HG03460 (cell line): ENCODE data around the gene FGF10.

Experiments used
- ATAC-seq: cut with Tn5 transposase; IDR thresholded peaks from one replicate; pipeline ENCODE4 v1.9.1; 2021; ENCODE audit not compliant: unreplicated experiment

The FGF10 gene

DNA sequence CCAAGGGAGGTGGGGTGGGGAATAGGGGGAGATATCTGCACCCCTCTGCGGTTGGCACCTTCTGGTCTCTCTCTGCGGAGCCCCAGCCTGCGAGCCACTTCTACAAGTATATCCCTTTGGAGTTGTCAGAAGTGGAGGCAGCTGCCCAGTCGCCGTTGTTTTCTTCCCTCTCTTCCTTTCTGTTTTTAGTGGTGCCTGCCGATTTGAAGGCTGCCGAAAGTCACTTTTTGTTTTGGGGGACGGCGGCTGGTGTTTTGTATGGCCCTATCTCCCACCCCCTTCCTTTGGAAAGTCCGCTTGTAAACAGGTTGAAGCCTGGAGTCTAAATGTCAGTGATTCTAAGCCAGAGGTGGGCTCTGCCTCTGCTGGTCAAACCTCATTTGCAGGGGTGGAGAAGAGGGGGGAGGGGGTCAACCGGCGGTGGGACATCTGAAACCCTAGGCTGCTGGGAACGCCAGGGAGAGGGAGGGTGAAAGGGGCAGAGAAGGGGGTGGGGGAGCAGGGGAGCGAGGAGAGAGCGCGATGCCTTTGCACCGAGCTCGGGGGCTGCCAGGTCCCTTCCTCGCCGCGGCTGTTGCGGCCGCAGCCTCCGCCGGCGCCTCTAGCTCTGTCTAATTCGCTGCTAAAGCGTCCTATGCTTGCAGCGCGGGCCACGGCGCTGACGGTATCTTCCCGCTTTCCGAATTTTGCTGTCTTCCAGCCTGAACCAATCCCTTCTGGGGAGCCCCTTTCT is at the start of gene FGF10:
Gene FGF10 (minus strand): TSS at position 331 of the 733 bp plus-strand sequence. CDS start 738 bp downstream, outside the sequence.
- ATAC-seq = no peak

DNA sequence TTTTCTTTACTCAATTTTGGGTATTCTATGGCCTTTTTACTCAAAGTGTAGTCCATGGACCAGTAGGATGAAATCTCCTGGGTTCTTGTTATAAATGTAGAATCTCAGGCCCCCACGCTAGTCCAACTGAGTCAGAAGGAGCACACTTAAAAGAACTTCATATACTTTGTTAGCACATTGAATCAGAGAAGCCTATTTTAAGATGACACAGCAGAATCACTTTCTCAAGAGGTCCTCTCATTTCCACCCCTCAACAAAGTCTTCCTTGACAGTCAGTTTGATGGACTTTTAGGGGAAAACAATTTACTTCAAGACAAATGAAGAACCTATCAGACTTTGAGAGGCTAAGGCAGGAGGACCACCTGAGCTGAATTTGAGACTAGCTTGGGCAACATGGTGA is 37.7 kb upstream of the FGF10 start:
- no peak for ATAC-seq

DNA sequence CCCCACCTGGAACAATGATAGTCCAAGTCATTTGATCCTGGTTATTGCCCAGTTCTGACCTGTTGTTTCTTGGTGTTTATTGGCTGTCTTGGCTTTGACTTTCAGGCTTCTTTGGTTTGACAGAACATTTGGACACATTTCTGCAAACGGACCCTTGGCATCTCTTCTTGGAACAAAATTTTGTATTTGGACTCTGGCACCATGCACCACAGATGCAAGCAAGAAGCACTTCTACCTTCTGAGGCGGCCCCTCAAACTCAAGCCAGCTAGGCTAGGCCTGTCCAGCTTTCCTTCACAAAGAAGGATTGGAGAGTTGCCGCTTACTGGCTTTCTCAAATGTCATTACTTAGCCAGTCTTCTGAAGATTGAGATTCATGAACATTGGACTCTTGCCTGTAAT is 23.1 kb upstream of the FGF10 start:
- no peak for ATAC-seq

DNA sequence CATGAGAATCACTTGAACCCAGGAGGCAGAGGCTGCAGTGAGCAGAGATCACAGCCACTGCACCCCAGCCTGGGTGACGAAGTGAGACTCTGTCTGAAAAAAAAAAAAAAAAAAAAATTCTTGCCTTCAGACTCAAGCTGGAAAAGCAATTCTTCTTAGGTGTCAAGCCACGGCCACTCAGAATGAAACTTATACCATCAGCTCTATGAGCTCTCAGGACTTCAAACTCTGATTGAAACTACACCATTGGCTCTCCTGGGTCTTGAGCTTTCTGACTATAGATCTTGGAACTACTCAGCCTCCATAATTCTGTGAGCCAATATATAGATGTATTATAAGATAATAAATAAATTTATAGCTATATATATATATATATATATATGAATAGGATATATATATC is 12.9 kb upstream of the FGF10 start:
- ATAC-seq = no peak

DNA sequence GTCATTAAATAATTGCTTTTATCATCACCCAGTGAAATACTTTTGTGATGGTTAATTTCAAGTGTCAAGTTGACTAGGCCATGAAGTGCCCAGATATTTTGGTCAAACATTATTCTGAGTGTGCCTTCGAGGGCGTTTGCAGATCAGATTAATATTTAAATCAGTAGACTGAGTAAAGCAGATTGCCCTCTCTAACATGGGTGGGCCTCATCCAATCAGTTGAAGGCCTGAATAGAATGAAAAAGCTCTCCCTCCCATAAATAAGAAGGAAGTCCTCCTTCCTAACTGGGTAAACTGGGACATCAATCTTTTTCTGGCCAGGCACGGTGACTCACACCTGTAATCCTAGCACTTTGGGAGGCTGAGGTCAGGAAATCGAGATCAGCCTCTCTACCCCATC is 12.4 kb upstream of the FGF10 start:
- no peak for ATAC-seq

DNA sequence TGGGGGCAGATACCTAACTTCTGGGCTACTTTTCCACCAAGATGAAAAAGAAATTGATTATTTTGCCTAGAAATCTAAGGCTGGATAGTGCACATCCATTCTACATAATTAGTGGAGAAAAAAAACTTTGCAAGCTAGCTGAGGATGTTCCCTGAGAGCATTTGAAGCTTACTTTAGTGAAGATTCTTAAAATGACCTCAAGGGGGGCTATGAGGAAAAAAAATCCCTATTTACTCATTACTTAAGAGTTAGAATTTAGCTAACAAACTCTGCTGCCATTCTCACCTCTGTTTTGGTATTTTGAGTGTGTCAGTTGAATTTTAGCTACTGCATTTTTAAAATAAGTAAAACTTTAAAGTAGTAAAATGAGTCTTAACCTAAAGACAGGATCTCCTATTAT is 9.2 kb upstream of the FGF10 start:
- ATAC-seq = no peak

DNA sequence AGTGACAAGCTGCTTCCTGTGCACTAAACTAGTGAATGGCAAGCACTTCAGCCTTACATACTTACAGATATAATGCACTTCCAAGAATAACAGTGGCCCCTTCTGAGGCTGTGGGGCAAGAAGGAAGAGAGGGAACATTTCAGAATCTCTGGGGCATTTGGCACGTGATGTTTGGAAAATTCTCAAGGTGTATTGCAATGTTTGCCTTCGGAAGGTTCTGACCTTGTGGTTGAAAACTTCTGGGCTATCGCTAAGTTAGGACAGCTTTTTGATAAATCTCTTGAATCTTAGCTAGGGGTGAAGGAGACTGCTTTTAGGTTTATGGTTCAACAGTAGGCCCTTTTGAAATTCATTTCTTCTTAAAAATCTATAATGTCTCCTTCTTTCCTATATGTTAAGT is 7.1 kb upstream of the FGF10 start:
- no peak for ATAC-seq

DNA sequence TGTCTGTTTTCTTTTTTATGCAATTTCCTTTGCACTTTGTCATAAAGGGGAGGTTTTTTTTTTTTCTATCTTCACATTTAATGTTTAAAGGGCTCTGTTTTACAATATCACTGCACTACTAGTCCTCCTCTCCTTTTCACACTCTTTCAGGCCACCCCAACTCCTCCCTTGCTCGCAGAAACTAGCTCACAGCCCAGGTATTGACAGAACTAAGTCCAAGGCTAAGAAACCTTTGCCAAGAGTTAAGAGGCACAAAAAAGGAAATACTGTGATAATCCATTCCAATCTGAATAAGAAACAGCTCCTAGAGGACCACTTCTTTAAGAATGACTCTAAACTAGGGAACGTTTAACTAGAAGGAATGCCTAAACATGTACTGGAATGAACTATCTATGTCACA is 1.1 kb upstream of the FGF10 start:
- ATAC-seq = no peak

DNA sequence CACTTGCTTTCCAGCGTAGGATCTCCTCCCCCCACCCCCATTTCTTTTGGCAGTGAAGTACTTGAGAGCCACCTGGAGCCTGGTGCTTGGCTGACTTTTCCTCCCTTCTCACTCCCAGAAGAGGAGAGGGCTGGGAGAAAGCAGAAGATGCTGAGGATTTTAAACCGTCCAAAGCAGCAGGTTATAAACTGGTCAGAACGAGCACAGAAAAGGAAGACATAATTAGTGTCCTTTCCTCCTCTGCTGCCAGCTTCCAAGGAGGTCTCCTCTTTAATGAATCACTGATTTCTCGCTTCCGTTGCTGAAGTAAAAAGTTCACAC is 563 bp upstream of the FGF10 start:
- no peak for ATAC-seq

DNA sequence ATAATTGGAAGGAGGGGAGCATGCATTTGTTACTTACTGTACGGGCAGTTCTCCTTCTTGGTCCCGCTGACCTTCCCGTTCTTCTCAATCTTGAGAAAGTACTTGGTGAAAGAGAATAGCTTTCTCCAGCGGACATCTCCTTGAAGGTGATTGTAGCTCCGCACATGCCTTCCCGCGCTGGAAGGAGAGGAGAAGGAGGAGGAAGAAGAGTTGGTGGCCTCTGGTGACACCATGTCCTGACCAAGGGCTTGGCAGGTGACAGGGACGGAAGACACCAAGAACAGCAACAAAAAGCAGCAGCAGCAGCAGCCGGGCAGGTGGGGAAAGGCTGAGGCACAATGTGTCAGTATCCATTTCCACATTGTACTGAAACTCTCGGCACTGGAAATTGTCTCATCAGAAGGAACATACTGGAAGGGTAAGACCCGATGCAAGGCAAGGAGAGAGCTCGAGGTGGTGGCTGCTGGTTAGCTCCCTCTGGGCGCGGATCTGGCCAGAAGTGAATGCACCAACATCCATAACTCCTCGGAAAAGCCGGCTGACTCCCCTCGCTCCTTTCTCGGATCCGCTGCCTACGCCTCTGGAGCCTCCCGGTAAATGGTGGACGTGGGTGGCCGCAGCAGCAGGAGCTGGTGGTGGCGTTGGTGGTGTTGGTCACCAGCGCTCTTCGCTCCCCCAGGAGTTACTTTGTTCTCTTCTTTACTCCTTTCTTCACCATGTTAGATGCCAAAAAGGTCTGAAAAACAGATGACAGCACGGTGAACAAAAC is 715 bp downstream of the FGF10 start:
- ATAC-seq = no peak

DNA sequence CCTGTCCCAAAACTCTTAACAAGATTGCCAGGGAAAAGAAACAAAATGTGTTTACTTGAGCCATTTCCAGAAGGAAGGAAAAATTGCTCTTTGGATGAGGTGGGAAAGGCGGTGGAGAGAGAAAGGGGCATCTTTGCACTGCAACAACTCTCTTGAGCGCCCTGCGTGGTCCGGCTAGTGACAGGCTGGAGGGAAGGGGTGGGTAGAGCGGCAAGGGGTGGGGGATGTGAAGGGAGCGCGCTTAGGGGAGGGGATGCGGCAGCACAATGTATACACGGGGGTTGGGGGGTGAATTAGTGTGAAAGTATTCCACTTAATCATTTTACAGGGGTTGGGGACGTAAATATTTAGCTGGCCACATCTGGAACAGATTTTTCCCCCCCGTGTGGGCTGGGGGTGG is 1.3 kb downstream of the FGF10 start:
- no peak for ATAC-seq

DNA sequence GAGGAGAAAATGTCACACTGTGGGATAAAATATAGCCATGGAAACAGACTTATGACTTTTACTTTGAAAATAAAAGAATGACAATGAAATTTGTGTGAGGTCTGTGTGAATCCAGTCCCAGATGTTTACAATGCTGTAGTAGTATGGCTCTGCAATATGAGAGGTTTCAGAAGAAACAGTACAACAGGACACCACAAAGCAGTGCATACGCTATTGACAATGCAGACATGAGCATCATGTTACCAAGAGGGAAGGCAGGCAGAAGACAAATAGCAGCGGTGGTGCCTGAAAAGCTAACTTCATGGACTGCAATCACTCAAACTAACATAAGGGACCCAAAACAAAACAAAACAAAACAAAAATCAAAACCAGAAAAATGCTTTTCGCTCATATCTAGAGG is 1.8 kb downstream of the FGF10 start:
- no peak for ATAC-seq

DNA sequence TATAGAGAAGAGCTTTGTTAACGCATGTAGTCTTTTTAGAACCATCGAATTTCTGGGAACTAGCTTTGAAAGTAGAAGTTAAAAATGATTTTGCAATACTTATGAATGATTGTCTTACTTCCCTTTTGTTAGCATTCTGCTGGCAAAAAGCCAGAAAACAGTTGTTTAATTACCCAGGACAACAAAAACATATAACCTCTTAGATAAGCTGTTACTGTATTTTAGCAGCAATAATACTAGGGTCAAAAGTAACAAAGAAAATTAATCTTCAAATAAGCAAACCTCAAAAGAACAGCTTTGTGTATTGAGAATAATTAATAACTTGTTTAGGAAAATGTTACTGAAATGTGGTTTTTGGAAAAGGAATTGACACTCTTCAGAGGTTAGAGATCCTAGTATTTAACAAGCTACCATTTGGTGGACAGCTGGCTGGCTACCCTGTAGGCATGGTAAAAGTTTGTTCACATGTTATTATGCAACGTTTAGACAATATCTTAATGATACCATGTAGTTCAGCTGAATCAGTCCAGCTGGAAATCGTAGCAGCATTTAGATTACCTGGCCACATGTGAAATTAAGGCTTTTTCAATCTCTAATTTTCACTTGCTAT is 3.8 kb downstream of the FGF10 start:
- no peak for ATAC-seq

DNA sequence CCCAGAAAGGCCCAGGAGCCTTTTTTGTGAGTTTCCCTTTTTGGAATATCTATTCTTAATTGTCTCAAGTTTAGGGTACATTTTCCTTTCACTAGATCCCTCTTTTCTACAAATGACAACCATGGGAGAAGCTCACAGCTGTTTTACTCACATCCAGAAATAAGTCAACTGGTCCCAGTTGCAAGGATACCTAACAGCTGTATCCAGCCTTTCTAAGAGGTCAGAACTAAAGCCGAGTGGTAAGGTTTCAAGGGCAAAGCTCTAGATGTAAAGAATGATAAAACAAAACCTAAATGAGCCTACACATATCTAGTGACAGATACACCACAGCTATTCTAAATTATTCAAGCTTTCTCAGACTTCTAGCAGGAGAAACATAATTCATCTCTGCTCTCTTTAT is 4.4 kb downstream of the FGF10 start:
- no peak for ATAC-seq

DNA sequence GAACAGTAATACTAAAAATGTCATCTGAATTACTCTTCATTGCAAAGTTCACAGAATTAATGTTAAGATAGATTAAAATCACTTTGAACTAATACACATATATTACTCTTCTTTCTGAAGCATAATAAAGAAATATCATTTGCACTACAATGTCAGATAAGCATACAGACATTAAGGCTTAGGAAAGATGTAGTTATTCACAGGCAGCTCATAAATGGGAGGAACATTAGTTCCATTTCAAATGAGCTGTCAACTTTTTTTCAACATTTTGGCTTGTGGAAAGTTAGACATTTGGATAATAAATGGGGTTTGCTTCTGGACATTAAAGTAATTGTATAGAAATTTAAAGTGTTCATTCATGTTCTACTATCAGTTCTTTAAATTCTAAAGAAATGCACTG is 6.3 kb downstream of the FGF10 start:
- ATAC-seq = no peak

DNA sequence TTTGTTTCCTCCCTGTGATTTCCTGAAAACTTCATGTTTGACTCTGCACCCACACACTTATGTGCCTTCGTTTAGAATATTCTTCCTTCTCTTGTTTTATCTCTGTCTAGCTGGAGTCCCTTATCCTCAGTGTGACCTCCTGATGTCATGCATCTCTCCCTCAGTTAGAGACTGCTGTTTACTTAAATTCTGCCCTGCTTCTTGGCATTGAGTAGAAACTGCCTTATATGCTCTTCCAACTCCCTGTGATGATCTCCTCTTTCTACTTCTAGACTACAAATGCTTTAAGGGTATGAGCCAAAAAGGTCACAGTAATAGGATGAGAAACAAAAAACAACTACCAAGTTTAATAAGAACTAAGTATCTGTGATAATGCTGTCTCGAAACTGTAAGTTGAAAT is 12.2 kb downstream of the FGF10 start:
- no peak for ATAC-seq

DNA sequence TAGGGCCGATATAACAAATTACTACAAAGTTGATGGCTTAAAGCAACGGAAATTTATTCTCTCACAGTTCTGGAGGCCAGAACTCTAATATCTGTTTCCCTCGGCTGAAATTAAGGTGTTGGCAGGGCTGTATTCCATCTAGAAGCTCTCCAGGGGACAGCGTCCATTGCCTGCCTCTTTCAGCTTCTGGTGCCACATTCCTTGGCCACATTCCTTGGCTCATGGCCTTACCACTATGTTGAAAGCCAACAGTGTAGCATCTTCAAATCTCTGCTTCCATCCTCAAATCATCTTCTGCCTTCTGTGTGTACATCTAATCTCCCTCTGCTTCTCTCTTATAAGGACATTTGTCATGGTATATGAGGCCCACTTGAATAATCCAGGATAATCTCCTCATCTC is 17.2 kb downstream of the FGF10 start:
- no peak for ATAC-seq

DNA sequence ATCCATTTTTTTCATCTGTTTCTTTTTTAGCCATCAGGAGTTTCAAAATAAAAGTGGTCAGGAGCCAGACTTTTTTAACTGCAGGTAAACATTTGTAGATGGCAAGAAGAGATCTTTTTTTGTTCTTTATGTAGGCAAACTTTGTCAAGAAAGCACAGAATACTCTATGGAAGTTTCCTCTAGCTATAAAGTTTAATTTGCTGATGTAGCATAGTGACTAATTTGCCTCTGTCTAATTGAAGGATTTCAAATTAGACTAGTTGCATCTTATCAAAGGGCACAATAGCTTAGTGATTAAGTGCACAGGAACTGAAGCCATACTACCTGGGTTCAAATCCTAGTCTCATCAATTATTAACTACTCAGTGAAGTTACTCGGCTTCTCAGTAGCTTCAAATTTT is 22.0 kb downstream of the FGF10 start:
- ATAC-seq = no peak

DNA sequence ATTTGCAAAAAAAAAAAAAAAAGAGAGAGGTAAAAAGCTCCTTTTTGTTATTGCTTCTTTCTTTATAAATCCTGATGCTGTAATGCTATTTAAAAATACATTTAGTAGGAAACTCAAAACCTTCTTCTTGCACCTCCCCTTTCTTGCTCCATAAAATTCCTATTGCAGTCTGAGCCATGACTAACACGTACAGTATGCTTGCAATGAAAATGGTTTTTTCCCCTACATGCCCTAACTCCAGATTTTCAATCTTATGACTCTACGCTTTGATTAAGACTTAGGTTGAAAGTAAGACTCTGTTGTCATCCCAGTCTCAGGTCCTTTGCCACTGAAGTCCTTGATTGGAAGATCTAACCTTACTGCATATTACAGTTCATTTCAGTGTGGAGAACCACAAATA is 23.9 kb downstream of the FGF10 start:
- no peak for ATAC-seq

DNA sequence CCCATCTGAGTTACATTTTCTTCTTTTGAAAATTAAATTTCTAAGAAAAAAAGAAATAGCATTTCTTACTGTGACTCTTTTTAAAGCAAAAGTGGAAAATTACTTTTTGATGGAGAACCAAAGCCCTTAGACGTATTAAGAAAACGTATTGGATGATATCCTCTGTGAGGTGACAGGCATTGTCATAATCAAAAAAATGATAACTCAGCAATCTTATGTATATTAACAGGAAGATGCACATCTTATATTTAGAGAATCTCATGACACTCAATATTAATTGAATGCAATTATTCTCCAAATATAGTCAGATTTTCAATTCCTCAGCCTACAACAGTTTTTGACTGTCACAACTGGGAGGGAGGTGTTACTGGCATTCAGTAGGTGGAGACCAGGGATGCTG is 25.1 kb downstream of the FGF10 start:
- no peak for ATAC-seq

DNA sequence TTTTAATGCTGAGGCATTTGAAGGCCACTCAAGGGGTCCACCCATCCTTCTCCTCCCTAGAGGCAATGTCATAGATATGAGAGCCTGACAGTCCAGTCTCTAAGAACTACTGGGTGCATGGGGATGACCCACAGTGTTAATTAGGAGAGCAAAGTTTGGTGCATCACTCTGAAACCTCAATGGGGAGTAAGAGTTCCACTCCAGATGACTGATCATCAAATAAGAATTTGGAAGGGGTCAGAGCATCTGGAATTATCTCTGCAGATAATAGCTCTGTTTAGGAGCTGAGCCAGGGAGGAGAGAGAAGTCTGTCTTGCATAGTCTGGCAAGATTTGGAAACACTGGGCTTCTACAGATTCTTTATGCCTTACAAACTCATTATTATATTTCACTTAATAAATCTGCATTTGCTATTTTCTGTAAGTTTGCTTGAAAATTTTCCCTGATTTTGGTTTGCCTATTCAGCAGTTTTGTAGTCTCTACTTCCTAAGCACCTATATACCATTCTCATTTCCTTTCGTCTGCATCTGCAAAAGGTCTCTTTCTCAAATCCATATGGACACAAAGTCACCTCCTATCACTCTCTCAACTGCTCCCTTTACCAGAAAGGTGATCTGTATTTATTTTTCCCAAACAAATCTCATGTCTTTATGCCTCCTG is 27.7 kb downstream of the FGF10 start:
- ATAC-seq = no peak

DNA sequence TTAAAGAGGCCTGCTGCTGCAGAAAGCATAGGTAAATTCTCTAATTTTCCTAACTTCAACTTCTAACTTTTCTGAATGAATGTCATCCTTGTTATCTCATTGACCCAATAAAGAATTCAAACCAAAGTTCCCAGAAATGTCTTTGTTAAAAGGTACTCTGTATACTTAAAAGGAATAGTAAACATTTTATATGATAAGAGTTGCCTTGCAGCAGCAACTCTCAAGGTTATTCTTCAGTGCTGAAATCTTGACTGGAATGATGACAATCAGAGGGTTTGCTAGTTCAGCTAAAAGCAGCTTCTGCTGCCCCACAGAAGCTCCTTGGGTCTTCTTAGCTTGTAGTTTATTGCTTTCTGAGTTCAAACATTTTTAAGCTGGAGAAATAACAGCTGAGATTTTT is 28.3 kb downstream of the FGF10 start:
- no peak for ATAC-seq
